ENCODE results near the gene MYH14. TPM values are rescaled to one million over a fixed set of nuclear protein-coding genes. Genes with fewer than 3 reads are reported as not detected.

MYH14 gene
- total and polyA plus RNA-seq, 2 of the 13 experiments (the other 11 are each of a cell fraction or from before 2014, with no cell fraction given), result 5.5 to 5.8 TPM

DNA sequence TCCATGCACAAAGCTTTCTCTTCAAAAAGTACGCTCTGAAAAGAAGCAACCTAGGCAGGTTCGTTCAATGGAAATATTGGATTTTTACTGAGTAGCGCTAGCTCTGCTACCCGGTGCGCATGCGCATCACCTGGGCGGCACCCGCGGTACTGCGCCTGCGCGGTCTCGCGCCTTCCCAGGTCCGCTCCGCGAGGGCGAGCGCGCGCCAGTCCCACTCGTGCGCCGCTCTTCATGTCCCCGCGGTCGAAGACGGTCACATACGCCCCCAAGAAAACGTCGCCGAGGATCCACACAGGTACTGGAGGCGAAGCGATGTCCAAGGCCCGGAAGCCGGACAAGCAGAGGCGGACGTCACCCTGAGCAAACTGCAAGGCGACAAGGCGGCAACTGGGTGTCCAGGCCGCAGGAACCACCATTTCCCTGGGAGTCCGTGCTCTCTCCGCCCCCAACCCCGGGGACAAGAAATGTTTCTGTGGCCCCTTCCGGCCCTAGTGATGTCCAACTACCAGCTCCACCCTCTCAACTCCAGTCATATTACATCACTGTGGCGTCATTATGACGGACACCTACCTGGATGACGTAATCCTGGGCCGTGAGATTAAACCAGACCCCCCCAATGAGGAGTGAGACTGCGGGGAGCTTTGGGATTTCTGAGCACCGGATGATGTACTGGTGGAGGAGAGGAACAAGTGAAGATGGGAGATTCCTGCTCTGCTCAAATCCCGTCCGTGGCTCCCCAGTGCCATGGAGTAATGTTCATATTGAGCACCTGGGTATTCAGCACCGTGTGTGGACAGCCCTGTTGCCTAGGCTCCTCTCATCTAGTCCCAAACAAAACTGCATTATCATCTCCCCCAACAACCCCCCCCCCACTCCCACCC is 130.6 kb downstream of the MYH14 start (continued):
- TF ChIP-seq SRY (CRISPR knock-in tag; IDR thresholded peaks at IDR 0.05) (peak; percentile 80; the same call in 1 of the 2 replicates), KDM6A (CRISPR knock-in tag; IDR thresholded peaks at IDR 0.05; ENCODE audit: low read depth) (no peak), MYC (CRISPR knock-in tag; IDR thresholded peaks at IDR 0.05; ENCODE audit: borderline replicate concordance) (peak; percentile 76), ZFP36L1 (CRISPR knock-in tag; IDR thresholded peaks at IDR 0.05) (peak; percentile 78), ZNF558 (CRISPR knock-in tag; IDR thresholded peaks at IDR 0.05; ENCODE audit: borderline replicate concordance) (peak; percentile 70; the same call in 1 of the 2 replicates), ZNF749 (CRISPR knock-in tag; IDR thresholded peaks at IDR 0.05; ENCODE audit: borderline replicate concordance) (0 out of 2 replicates have a peak, but pooled peaks have one; percentile 70), MATR3 (CRISPR knock-in tag; IDR thresholded peaks at IDR 0.05) (no peak), HIVEP1 (CRISPR knock-in tag; IDR thresholded peaks at IDR 0.05) (peak; percentile 89), CENPT (CRISPR knock-in tag; IDR thresholded peaks at IDR 0.05; ENCODE audit: low read depth) (peak; percentile 91), SOX6 (IDR thresholded peaks at IDR 0.05) (no peak), SOX6 (CRISPR knock-in tag; IDR thresholded peaks at IDR 0.05) (peak; percentile 59), BRCA1 (CRISPR knock-in tag; IDR thresholded peaks at IDR 0.05) (0 out of 2 replicates have a peak, but pooled peaks have one; percentile 46), NR2F6 (IDR thresholded peaks at IDR 0.05) (no peak), NR2F6 (CRISPR knock-in tag; IDR thresholded peaks at IDR 0.05) (no peak), FOSL2 (CRISPR knock-in tag; IDR thresholded peaks at IDR 0.05) (0 out of 2 replicates have a peak, but pooled peaks have one; percentile 6), ZNF430 (CRISPR knock-in tag; IDR thresholded peaks at IDR 0.05) (0 out of 2 replicates have a peak, but pooled peaks have one; percentile 39), REPIN1 (CRISPR knock-in tag; IDR thresholded peaks at IDR 0.05; ENCODE audit: borderline replicate concordance, low read depth) (0 out of 2 replicates have a peak, but pooled peaks have one; percentile 29), ARHGAP35 (CRISPR knock-in tag; IDR thresholded peaks at IDR 0.05; ENCODE audit: borderline replicate concordance) (no peak; the same call in 1 of the 2 replicates)
- TF ChIP-seq, protein P1, sequence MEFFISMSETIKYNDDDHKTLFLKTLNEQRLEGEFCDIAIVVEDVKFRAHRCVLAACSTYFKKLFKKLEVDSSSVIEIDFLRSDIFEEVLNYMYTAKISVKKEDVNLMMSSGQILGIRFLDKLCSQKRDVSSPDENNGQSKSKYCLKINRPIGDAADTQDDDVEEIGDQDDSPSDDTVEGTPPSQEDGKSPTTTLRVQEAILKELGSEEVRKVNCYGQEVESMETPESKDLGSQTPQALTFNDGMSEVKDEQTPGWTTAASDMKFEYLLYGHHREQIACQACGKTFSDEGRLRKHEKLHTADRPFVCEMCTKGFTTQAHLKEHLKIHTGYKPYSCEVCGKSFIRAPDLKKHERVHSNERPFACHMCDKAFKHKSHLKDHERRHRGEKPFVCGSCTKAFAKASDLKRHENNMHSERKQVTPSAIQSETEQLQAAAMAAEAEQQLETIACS (CRISPR knock-in tag; IDR thresholded peaks at IDR 0.05), result peak; percentile 81
- TF ChIP-seq, protein P2, sequence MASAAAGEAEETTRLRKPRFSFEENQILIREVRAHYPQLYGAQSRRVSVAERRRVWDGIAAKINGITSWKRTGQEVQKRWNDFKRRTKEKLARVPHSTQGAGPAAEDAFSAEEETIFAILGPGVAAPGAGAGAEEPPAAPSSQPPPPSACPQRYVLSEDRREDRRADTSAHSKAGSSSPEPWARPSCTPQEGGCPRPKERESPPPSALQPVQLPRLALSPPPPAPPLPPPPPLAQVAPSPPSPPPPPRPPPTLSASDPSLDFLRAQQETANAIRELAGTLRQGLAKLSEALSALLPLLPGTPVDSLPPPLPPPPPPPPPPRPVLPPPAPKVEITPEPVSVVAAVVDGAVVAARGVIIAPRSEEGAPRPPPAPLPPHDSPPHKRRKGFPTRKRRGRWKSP (CRISPR knock-in tag; IDR thresholded peaks at IDR 0.05), result peak; percentile 30; the same call in 1 of the 2 replicates
- TF ChIP-seq, protein P3, sequence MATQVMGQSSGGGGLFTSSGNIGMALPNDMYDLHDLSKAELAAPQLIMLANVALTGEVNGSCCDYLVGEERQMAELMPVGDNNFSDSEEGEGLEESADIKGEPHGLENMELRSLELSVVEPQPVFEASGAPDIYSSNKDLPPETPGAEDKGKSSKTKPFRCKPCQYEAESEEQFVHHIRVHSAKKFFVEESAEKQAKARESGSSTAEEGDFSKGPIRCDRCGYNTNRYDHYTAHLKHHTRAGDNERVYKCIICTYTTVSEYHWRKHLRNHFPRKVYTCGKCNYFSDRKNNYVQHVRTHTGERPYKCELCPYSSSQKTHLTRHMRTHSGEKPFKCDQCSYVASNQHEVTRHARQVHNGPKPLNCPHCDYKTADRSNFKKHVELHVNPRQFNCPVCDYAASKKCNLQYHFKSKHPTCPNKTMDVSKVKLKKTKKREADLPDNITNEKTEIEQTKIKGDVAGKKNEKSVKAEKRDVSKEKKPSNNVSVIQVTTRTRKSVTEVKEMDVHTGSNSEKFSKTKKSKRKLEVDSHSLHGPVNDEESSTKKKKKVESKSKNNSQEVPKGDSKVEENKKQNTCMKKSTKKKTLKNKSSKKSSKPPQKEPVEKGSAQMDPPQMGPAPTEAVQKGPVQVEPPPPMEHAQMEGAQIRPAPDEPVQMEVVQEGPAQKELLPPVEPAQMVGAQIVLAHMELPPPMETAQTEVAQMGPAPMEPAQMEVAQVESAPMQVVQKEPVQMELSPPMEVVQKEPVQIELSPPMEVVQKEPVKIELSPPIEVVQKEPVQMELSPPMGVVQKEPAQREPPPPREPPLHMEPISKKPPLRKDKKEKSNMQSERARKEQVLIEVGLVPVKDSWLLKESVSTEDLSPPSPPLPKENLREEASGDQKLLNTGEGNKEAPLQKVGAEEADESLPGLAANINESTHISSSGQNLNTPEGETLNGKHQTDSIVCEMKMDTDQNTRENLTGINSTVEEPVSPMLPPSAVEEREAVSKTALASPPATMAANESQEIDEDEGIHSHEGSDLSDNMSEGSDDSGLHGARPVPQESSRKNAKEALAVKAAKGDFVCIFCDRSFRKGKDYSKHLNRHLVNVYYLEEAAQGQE (IDR thresholded peaks at IDR 0.05; ENCODE audit: borderline replicate concordance in 1 of 2, low read depth in 1 of 2, low read length in 2 of 2), result no peak
- TF ChIP-seq, protein P4, sequence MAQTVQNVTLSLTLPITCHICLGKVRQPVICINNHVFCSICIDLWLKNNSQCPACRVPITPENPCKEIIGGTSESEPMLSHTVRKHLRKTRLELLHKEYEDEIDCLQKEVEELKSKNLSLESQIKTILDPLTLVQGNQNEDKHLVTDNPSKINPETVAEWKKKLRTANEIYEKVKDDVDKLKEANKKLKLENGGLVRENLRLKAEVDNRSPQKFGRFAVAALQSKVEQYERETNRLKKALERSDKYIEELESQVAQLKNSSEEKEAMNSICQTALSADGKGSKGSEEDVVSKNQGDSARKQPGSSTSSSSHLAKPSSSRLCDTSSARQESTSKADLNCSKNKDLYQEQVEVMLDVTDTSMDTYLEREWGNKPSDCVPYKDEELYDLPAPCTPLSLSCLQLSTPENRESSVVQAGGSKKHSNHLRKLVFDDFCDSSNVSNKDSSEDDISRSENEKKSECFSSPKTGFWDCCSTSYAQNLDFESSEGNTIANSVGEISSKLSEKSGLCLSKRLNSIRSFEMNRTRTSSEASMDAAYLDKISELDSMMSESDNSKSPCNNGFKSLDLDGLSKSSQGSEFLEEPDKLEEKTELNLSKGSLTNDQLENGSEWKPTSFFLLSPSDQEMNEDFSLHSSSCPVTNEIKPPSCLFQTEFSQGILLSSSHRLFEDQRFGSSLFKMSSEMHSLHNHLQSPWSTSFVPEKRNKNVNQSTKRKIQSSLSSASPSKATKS (CRISPR knock-in tag; IDR thresholded peaks at IDR 0.05), result no peak
